ENCODE data around the gene RCHY1. TPM values are rescaled to one million over a fixed set of nuclear protein-coding genes. Genes with fewer than 3 reads are reported as not detected.

The RCHY1 gene
- total and polyA plus RNA-seq, 2 donors (not counting 3 experiments of a cell fraction or from before 2014, with no cell fraction given) = 21.1 to 30.9 TPM

DNA sequence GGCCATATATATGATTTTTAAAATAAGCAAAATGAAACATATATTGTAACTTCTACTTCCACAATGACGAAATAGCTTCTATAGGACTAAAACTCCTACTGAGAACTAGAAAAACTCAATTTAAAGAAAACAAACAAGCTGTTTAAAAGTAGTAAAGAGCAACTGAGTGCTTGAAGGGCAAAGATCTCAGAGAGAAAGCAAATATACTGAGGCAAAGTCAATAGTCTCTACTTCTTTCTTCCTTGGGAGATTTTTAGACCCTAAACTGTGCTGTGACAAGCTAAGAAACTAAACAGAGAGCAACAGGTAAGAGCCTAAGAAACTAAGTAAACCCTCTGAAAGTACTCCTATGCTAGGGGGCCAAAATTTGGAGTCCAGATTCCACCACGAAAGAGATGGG, 8.6 kb downstream of the RCHY1 start:
- Histone ChIP-seq H3K4me1 (ENCODE audit: control insufficient read depth, extremely low read depth, insufficient read depth, low read length) (no peaks in the 10 kb centered on the region), H3K27ac (ENCODE audit: insufficient read depth, low read depth, low read length) (no peak overlapping the region), H3K79me2 (ENCODE audit: control insufficient read depth, insufficient read depth, low read length) (peaks cover 45% of the 10 kb centered on the region), H2AFZ (ENCODE audit: low read depth, low read length) (no peak overlapping the region), H3K4me2 (ENCODE audit: insufficient read depth, low read length) (no peak overlapping the region), H3K9me1 (replicated peaks; ENCODE audit: control insufficient read depth, extremely low read depth, insufficient read depth, low read length) (no peaks in the 10 kb centered on the region), H3K9ac (replicated peaks; ENCODE audit: extremely low read depth, insufficient read depth, low read length) (no peak overlapping the region), H4K20me1 (replicated peaks; ENCODE audit: control insufficient read depth, extremely low read depth, insufficient read depth, low read length) (peaks cover 7% of the 10 kb centered on the region), H3K9me3 (replicated peaks; ENCODE audit: control insufficient read depth, insufficient read depth, low read length) (no peaks in the 10 kb centered on the region), H3K4me3 (replicated peaks in 1 of 3; ENCODE audit: insufficient read depth in 1 of 3, low read depth in 1 of 3, low read length in 3 of 3) (no peak overlapping the region), H3K36me3 (ENCODE audit: control insufficient read depth in 2 of 2, extremely low read depth in 1 of 2, insufficient read depth in 2 of 2, low read length in 2 of 2) (peaks cover 2 to 4% of the 10 kb centered on the region in 2 experiments), H3K27me3 (ENCODE audit: control insufficient read depth in 2 of 2, insufficient read depth in 2 of 2, low read length in 2 of 2) (no peaks in the 10 kb centered on the region)
- TF ChIP-seq, protein P1, sequence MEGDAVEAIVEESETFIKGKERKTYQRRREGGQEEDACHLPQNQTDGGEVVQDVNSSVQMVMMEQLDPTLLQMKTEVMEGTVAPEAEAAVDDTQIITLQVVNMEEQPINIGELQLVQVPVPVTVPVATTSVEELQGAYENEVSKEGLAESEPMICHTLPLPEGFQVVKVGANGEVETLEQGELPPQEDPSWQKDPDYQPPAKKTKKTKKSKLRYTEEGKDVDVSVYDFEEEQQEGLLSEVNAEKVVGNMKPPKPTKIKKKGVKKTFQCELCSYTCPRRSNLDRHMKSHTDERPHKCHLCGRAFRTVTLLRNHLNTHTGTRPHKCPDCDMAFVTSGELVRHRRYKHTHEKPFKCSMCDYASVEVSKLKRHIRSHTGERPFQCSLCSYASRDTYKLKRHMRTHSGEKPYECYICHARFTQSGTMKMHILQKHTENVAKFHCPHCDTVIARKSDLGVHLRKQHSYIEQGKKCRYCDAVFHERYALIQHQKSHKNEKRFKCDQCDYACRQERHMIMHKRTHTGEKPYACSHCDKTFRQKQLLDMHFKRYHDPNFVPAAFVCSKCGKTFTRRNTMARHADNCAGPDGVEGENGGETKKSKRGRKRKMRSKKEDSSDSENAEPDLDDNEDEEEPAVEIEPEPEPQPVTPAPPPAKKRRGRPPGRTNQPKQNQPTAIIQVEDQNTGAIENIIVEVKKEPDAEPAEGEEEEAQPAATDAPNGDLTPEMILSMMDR (IDR thresholded peaks at IDR 0.05; ENCODE audit: extremely low read depth in 1 of 2, insufficient read depth in 1 of 2, low read depth in 1 of 2, low read length in 2 of 2) = no peak
- TF ChIP-seq GATA2 (IDR thresholded peaks at IDR 0.05; ENCODE audit: insufficient read depth, insufficient read length, low read depth, low read length) = no peak
- TF ChIP-seq MYC (IDR thresholded peaks at IDR 0.05; ENCODE audit: low read depth, low read length) = no peak
- no peak for TF ChIP-seq JUN (IDR thresholded peaks at IDR 0.05; ENCODE audit: borderline replicate concordance, insufficient read depth, insufficient read length, low read depth)
- TF ChIP-seq EZH2 (IDR thresholded peaks at IDR 0.05; ENCODE audit: borderline replicate concordance, low read depth, low read length, severe bottlenecking) = no peak
- no peak for TF ChIP-seq MAX (IDR thresholded peaks at IDR 0.05; ENCODE audit: insufficient read depth, insufficient read length)
- TF ChIP-seq FOS (IDR thresholded peaks at IDR 0.05; ENCODE audit: borderline replicate concordance, insufficient read depth, low read length) = no peak
- TF ChIP-seq POLR2AphosphoS5 (IDR thresholded peaks at IDR 0.05; ENCODE audit: insufficient read depth, low read depth, low read length) = no peak
- no peak for TF ChIP-seq POLR2A (IDR thresholded peaks at IDR 0.05; ENCODE audit: low read depth, low read length)
- CTCF ChIA-PET = interaction anchor here (0.6 to 2.3 kb wide), 3 partner anchors 9 to 36 kb away, joined by 3 to 5 read pairs (median 5); partner anchors contain the start of genes RCHY1 and THAP6
- DNase-seq (ENCODE audit: low read depth, low spot score) (no peak), FAIRE-seq (no peak)
- dilution Hi-C loops (cut with MboI; ENCODE audit: extremely low pct_ligation_motif_present, low sequenced_read_pairs) (no loop called here), intact Hi-C loops (cut with micrococcal nuclease) (no loop called here)
- POLR2A ChIA-PET = no interaction called here
- BruUV-seq (replicated peaks) = no TSS peak

All from endothelial cell of umbilical vein (primary cell).